KMS-11 (cell line): ENCODE data around the gene LUC7L3.

Experiments
- H2AFZ ChIP-seq: fragments of 200-600 bp; sonication (generic); 2 replicates; pipeline ENCODE4 v1.6.1; 2016; ENCODE audit warnings: antibody characterized with exemption, mixed run types, low read depth
- H3K27ac ChIP-seq: fragments of 200-600 bp; sonication (generic); 2 replicates; pipeline ENCODE4 v1.6.1; 2016; ENCODE audit warnings: mild to moderate bottlenecking, mixed run types
- H3K27me3 ChIP-seq: fragments of 200-600 bp; sonication (generic); 2 replicates; pipeline ENCODE4 v1.6.1; 2017; ENCODE audit warnings: mild to moderate bottlenecking, low read depth, mixed run types, moderate library complexity; ENCODE audit not compliant: insufficient read depth
- H3K36me3 ChIP-seq: fragments of 200-600 bp; sonication (generic); 2 replicates; pipeline ENCODE4 v1.6.1; 2017; ENCODE audit warnings: mild to moderate bottlenecking, mixed run types; ENCODE audit not compliant: insufficient read depth
- H3K4me1 ChIP-seq: fragments of 200-600 bp; sonication (generic); 2 replicates; pipeline ENCODE4 v1.6.1; 2016; ENCODE audit warnings: mild to moderate bottlenecking, low read depth, mixed run types; ENCODE audit not compliant: poor library complexity, severe bottlenecking
- H3K4me2 ChIP-seq: fragments of 200-600 bp; sonication (generic); 2 replicates; pipeline ENCODE4 v1.7.0; 2016; ENCODE audit warnings: mild to moderate bottlenecking, mixed run types
- H3K4me3 ChIP-seq: fragments of 200-600 bp; sonication (generic); IDR thresholded peaks from 2 replicates; pipeline ENCODE4 v1.6.1; 2017; ENCODE audit warnings: low read depth, low read length, mixed read lengths; ENCODE audit not compliant: insufficient read depth
- H3K79me2 ChIP-seq: fragments of 200-600 bp; sonication (generic); 2 replicates; pipeline ENCODE4 v1.6.1; 2016; ENCODE audit warnings: low read depth, mixed run types; ENCODE audit not compliant: insufficient read depth
- H3K9ac ChIP-seq: fragments of 200-600 bp; sonication (generic); 2 replicates; pipeline ENCODE4 v1.6.1; 2016; ENCODE audit warnings: mild to moderate bottlenecking, mixed run types
- H4K20me1 ChIP-seq: fragments of 200-600 bp; sonication (generic); 2 replicates; pipeline ENCODE4 v1.6.1; 2016; ENCODE audit warnings: mild to moderate bottlenecking, mixed run types; ENCODE audit not compliant: insufficient read depth
- TF ChIP-seq, protein P1 (sequence below): fragments of 200-600 bp; sonication (generic); conservative IDR thresholded peaks from 2 replicates; pipeline ENCODE4 v1.6.1; 2017; ENCODE audit warnings: low read depth, mild to moderate bottlenecking, antibody characterized with exemption, low read length, moderate library complexity, mixed read lengths

The LUC7L3 gene

DNA sequence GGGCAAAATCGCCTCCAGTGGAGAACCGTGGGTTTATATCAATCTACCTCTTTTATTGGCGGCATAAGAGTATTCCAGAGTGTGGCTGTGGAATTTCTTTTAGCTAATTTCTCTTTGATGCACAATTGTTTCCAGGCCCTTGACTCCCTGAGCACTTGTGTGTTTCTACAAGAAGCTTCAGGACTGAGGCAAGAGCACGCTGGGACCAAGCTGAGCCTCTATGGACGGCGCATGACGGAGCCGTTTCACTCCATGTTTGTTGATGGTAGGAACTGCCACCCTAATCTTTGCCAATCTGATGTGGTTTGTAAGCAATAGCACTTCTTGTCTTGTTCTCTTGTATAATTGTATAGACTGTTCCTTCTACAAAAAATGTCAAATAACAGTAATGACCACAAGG lies 59.1 kb downstream of the LUC7L3 start:
- no peaks in the 10 kb centered on the region for H3K79me2 ChIP-seq
- no peak overlapping the region for H2AFZ ChIP-seq
- no peak overlapping the region for H3K4me2 ChIP-seq
- no peaks in the 10 kb centered on the region for H3K36me3 ChIP-seq
- peaks cover 2% of the 10 kb centered on the region for H3K4me1 ChIP-seq
- H3K4me3 ChIP-seq, result no peak overlapping the region
- no peak overlapping the region for H3K9ac ChIP-seq
- H3K27me3 ChIP-seq, result no peaks in the 10 kb centered on the region
- H3K27ac ChIP-seq, result no peak overlapping the region
- TF ChIP-seq, protein P1, sequence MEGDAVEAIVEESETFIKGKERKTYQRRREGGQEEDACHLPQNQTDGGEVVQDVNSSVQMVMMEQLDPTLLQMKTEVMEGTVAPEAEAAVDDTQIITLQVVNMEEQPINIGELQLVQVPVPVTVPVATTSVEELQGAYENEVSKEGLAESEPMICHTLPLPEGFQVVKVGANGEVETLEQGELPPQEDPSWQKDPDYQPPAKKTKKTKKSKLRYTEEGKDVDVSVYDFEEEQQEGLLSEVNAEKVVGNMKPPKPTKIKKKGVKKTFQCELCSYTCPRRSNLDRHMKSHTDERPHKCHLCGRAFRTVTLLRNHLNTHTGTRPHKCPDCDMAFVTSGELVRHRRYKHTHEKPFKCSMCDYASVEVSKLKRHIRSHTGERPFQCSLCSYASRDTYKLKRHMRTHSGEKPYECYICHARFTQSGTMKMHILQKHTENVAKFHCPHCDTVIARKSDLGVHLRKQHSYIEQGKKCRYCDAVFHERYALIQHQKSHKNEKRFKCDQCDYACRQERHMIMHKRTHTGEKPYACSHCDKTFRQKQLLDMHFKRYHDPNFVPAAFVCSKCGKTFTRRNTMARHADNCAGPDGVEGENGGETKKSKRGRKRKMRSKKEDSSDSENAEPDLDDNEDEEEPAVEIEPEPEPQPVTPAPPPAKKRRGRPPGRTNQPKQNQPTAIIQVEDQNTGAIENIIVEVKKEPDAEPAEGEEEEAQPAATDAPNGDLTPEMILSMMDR, result no peak
- no peaks in the 10 kb centered on the region for H4K20me1 ChIP-seq

- no peak overlapping the region for H2AFZ ChIP-seq
These were observed 59.6 kb downstream of the LUC7L3 start for GRCh38 chr17:50778988-50779387.

DNA sequence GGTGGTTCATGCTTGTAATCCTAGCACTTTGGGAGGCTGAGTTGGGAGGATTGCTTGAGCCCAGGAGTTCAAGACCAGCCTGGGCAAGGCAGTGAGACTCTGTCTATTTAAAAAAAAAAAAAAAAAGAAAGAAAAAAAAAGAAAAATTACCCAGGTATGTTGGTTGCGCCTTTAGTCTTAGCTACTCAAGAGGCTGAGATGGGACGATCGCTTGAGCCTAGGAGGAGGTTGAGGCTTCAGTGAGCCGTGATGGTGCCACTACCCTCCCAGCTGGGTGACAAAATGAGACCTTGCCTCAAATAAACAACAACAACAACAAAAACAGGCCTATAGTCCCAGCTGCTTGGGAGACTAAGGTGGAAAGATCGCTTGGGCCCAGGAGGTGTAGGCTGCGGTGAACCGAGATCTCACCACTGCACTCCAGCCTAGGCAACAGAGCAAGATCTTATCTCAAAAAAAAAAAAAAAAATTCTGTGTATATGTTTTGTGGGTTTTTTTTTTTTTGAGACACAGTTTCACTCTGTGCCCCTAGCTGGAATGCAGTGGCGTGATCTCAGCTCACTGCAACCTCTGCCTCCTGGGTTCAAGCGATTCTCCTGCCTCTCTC lies 60.4 kb downstream of the LUC7L3 start:
- H3K4me3 ChIP-seq, result no peak overlapping the region

More at GRCh38 chr17:50778988-50779387, 59.6 kb downstream of the LUC7L3 start:
- Histone ChIP-seq H3K9ac (no peak overlapping the region), H3K4me1 (no peaks in the 10 kb centered on the region), H3K36me3 (no peaks in the 10 kb centered on the region), H3K27me3 (no peaks in the 10 kb centered on the region), H3K4me3 (no peak overlapping the region), H3K27ac (no peak overlapping the region), H3K4me2 (no peak overlapping the region), H3K79me2 (no peaks in the 10 kb centered on the region), H4K20me1 (no peaks in the 10 kb centered on the region)
- TF ChIP-seq, protein P1, result no peak

GRCh38 chr17:50781167-50781566 lies 61.8 kb downstream of the LUC7L3 start:
- H2AFZ ChIP-seq, result no peak overlapping the region
- H3K4me3 ChIP-seq, result no peak overlapping the region
- H3K4me2 ChIP-seq, result no peak overlapping the region
- no peaks in the 10 kb centered on the region for H3K4me1 ChIP-seq
- H3K36me3 ChIP-seq, result no peaks in the 10 kb centered on the region
- no peaks in the 10 kb centered on the region for H4K20me1 ChIP-seq
- TF ChIP-seq, protein P1, result no peak
- H3K27ac ChIP-seq, result no peak overlapping the region
- no peaks in the 10 kb centered on the region for H3K27me3 ChIP-seq
- H3K79me2 ChIP-seq, result no peaks in the 10 kb centered on the region
- no peak overlapping the region for H3K9ac ChIP-seq

More for the DNA sequence above, 60.4 kb downstream of the LUC7L3 start:
- Histone ChIP-seq H3K4me2 (no peak overlapping the region), H3K27ac (no peak overlapping the region), H2AFZ (no peak overlapping the region), H3K4me1 (no peaks in the 10 kb centered on the region), H3K9ac (no peak overlapping the region), H4K20me1 (no peaks in the 10 kb centered on the region), H3K27me3 (no peaks in the 10 kb centered on the region), H3K79me2 (no peaks in the 10 kb centered on the region), H3K36me3 (no peaks in the 10 kb centered on the region)
- TF ChIP-seq, protein P1, result no peak
